Measurements from ENCODE around the gene VGLL4.

- TF ChIP-seq TAF1 (IDR thresholded peaks at IDR 0.05; ENCODE audit: low read depth), result no peak
- TF ChIP-seq, protein P1, sequence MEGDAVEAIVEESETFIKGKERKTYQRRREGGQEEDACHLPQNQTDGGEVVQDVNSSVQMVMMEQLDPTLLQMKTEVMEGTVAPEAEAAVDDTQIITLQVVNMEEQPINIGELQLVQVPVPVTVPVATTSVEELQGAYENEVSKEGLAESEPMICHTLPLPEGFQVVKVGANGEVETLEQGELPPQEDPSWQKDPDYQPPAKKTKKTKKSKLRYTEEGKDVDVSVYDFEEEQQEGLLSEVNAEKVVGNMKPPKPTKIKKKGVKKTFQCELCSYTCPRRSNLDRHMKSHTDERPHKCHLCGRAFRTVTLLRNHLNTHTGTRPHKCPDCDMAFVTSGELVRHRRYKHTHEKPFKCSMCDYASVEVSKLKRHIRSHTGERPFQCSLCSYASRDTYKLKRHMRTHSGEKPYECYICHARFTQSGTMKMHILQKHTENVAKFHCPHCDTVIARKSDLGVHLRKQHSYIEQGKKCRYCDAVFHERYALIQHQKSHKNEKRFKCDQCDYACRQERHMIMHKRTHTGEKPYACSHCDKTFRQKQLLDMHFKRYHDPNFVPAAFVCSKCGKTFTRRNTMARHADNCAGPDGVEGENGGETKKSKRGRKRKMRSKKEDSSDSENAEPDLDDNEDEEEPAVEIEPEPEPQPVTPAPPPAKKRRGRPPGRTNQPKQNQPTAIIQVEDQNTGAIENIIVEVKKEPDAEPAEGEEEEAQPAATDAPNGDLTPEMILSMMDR (IDR thresholded peaks at IDR 0.05; ENCODE audit: poor library complexity, severe bottlenecking), result no peak
These were observed 16.5 kb upstream of the VGLL4 start for GRCh38 chr3:11660242-11660641.
